ENCODE results near the gene OGDH. TPM values are rescaled to one million over a fixed set of nuclear protein-coding genes. Genes with fewer than 3 reads are reported as not detected.

The OGDH gene
- total RNA-seq, 1 experiment from 2014 or later, result 69.1 TPM

DNA sequence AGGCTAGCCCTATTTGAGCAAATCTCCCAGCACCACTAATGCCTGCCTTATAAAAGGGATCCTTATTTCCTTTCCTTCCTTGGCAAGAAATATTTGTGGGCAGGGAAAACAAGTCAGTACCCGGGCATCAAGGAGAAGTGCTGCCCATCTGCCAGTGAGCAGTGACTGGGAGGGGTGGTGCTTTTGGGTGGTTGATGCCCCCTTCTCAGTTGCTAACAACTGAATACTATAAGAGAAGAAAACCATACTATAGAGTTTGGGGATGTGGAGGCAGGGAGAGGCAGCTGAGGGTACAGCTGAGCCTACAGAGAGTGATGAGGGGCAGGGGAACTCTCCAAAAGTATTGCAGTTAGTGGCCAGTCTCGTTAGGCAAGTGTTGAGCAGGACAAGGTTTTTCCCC lies 39.3 kb downstream of the OGDH start (continued):
- no peak for TF ChIP-seq YY1 (IDR thresholded peaks at IDR 0.05; ENCODE audit: extremely low read depth, insufficient replicate concordance, low read depth, low read length)
- TF ChIP-seq SRF (IDR thresholded peaks at IDR 0.05; ENCODE audit: low read depth), result no peak
- no peak for TF ChIP-seq TCF7L2 (IDR thresholded peaks at IDR 0.05; ENCODE audit: borderline replicate concordance, extremely low read depth, insufficient read depth, insufficient read length)
- no peak for TF ChIP-seq FOSL1 (IDR thresholded peaks at IDR 0.05; ENCODE audit: low read depth)

DNA sequence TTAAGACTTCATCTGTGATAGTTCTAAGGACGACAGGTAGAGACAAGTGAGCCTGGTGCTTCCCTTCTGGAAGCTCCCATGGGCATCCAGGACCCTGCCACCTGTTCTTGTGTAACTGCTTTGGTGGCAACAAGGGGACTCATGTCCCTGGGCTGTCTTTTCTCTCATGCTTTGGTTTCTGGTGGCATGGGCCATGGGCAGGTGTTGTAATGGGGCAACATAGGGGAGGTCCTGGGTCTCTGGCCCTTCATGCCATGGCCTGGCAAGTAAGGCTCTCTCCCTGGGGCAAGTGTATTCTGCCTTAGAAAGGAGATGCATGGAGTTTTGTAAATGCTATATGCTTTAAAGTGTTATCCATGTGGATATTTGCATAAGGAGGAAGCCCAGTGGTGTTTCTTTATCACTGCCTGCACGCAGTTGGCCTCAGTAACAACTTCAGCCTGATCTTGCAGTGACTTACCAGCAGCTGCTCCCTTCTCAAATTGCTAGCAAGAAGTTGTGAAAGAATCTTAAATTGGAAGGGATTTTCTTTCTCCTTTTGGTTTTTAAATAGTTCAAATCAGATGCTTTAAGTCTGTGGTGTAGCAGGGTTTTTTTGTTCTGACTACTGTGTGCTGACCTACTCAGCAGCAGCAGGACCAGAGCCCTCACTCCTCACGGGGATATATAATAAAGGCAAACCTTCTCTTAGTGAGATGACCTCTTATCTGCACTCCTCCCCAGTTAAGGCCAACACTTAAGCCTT lies 39.9 kb downstream of the OGDH start:
- Histone ChIP-seq H3K36me3 (ENCODE audit: control insufficient read depth in 1 of 2, insufficient read depth in 2 of 2, low read length in 2 of 2) (peaks cover 0 to 10% of the 10 kb centered on the region in 2 experiments; a peak in 1 of 4 replicates), H4K20me1 (ENCODE audit: insufficient read depth) (no peaks in the 10 kb centered on the region), H3K9ac (ENCODE audit: low read length) (no peak overlapping the region), H3K79me2 (ENCODE audit: insufficient read depth, low read length) (no peaks in the 10 kb centered on the region; the same call in 1 of the 2 replicates), H3K9me3 (ENCODE audit: control insufficient read depth in 1 of 2, insufficient read depth in 1 of 2, low read depth in 1 of 2, low read length in 2 of 2) (no peaks in the 10 kb centered on the region), H3K4me1 (ENCODE audit: control insufficient read depth in 1 of 2, insufficient read depth in 2 of 2, low read length in 2 of 2) (no peaks in the 10 kb centered on the region), H3K27ac (ENCODE audit: low read depth, low read length) (no peak overlapping the region), H3K27me3 (ENCODE audit: insufficient read depth, low read length) (no peaks in the 10 kb centered on the region), H3K4me3 (replicated peaks in 1 of 2; ENCODE audit: low read depth in 1 of 2, low read length in 2 of 2) (no peak overlapping the region), H3K9me2 (ENCODE audit: insufficient read depth) (no peaks in the 10 kb centered on the region), H3K4me2 (ENCODE audit: low read length) (no peak overlapping the region), H2AFZ (ENCODE audit: low read depth, low read length, poor library complexity, severe bottlenecking) (no peak overlapping the region)
- intact Hi-C loops (cut with micrococcal nuclease), result no loop called here
- DNase-seq (ENCODE audit: low read depth, low spot score), result no peak
- RAD21 ChIA-PET (ENCODE audit: low non-redundant PET in 1 of 2, low total read pairs in 2 of 2, uncharacterized antibody in 2 of 2, unreplicated experiment in 2 of 2), result no interaction called here
- CTCF ChIA-PET, result no interaction called here
- POLR2A ChIA-PET, result no interaction called here
- TF ChIP-seq SRF (IDR thresholded peaks at IDR 0.05; ENCODE audit: low read depth) (no peak), EGR1 (IDR thresholded peaks at IDR 0.05; ENCODE audit: low read depth) (no peak), TCF7L2 (IDR thresholded peaks at IDR 0.05; ENCODE audit: borderline replicate concordance, extremely low read depth, insufficient read depth, insufficient read length) (no peak), SP1 (IDR thresholded peaks at IDR 0.05; ENCODE audit: low read depth) (no peak), REST (IDR thresholded peaks at IDR 0.05; ENCODE audit: low read depth) (no peak), EZH2phosphoT487 (IDR thresholded peaks at IDR 0.05; ENCODE audit: borderline replicate concordance) (no peak), ZBTB33 (IDR thresholded peaks at IDR 0.05; ENCODE audit: extremely low read depth, insufficient replicate concordance, low read length) (no peak), RAD21 (IDR thresholded peaks at IDR 0.05; ENCODE audit: low read depth) (no peak), ELF1 (IDR thresholded peaks at IDR 0.05; ENCODE audit: borderline replicate concordance, low read depth) (no peak), JUND (IDR thresholded peaks at IDR 0.05) (no peak), CEBPB (IDR thresholded peaks at IDR 0.05; ENCODE audit: low read depth) (no peak), CBX3 (IDR thresholded peaks at IDR 0.05; ENCODE audit: low read depth) (no peak), POLR2A (IDR thresholded peaks at IDR 0.05; ENCODE audit: borderline replicate concordance, extremely low read depth, insufficient read depth, insufficient read length) (no peak), YY1 (IDR thresholded peaks at IDR 0.05; ENCODE audit: extremely low read depth, insufficient replicate concordance, low read depth, low read length) (no peak)
- TF ChIP-seq, protein P1, sequence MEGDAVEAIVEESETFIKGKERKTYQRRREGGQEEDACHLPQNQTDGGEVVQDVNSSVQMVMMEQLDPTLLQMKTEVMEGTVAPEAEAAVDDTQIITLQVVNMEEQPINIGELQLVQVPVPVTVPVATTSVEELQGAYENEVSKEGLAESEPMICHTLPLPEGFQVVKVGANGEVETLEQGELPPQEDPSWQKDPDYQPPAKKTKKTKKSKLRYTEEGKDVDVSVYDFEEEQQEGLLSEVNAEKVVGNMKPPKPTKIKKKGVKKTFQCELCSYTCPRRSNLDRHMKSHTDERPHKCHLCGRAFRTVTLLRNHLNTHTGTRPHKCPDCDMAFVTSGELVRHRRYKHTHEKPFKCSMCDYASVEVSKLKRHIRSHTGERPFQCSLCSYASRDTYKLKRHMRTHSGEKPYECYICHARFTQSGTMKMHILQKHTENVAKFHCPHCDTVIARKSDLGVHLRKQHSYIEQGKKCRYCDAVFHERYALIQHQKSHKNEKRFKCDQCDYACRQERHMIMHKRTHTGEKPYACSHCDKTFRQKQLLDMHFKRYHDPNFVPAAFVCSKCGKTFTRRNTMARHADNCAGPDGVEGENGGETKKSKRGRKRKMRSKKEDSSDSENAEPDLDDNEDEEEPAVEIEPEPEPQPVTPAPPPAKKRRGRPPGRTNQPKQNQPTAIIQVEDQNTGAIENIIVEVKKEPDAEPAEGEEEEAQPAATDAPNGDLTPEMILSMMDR (IDR thresholded peaks at IDR 0.05 in 2 of 3, conservative IDR thresholded peaks at IDR 0.05 in 1 of 3; ENCODE audit: borderline replicate concordance in 1 of 3, insufficient read depth in 1 of 3, low read depth in 2 of 3, low read length in 2 of 3), result no peak
- TF ChIP-seq, protein P2, sequence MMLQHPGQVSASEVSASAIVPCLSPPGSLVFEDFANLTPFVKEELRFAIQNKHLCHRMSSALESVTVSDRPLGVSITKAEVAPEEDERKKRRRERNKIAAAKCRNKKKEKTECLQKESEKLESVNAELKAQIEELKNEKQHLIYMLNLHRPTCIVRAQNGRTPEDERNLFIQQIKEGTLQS (IDR thresholded peaks at IDR 0.05), result no peak
- BruUV-seq (replicated peaks), result no TSS peak
- no peak for ATAC-seq

Data from HCT116 (cell line).